GM19328 (cell line): ENCODE measurements around the gene DGCR2.
"Not testable (repeated sequence)": the region's sequence is repeated elsewhere in the genome, so short reads cannot be mapped to it uniquely, and the experiment has no call there.

Source experiments
- ATAC-seq: cut with Tn5 transposase; IDR thresholded peaks from one replicate; pipeline ENCODE4 v1.9.1; 2021; ENCODE audit warnings: mild to moderate bottlenecking, moderate library complexity; ENCODE audit not compliant: unreplicated experiment

The DGCR2 gene

DNA sequence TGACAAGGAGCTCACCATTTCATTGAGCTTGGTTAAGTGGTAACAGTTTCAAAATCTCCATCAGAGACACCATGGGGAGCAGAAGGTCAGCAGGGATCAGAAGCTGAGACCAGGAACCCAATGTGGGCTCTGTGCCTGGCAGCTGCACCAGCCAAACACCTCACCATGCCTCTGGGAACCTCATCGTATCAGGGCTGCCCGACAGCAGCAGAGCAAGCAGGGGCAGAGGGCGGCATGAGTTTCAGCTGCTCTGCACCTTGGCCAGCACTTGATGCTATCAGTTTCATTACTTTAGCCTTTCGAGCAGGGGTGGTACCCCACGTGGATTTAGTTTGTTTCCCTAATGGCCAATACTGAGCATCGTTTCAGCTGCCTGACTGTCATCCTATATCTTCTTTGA, 77.8 kb downstream of the DGCR2 start:
- ATAC-seq, result no peak

DNA sequence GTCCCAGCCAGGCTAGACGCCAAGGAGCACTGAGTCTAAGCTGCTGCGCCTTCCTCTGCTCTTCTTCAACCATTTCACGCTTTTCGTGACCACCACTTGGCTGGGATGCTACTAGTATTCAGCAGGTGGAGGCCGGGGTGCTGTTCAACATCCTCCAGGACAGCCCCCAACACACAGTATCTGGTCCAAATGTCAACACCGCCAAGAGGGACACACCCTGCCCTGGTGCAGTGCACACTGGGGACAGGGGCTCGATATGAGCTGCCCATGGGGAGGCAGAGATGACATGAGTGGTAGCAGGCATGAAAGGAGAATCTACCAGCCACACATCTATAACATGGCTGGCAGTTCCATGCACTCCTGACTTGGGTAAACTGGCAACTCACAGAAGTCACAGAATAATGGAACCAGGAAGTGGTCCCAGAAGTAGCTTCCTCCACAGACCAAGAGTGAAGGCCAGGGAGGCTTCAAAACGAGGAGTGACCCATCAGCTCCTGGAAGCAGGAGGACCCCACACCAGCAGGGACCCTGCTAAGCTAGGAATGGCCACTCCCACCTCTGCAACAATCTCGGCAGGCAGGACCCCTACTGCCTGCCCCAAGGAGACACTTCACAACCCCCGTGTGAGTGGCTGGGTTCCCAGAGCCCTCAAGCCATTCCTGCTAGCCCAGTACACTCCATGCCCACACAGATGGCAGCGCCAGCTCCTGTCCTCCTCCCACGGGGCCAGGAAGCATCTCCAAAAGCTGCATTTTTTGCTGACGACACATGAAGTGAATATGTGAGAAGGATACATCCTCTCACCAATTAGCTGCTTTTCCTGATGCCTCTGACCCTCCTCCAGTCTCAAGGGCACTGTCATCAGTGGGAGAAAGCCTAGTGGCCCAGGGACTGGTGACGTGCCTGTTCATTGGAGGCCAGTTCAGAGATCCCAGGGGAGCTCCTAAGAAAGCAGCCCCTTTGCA, 78.8 kb downstream of the DGCR2 start:
- ATAC-seq, result no peak

DNA sequence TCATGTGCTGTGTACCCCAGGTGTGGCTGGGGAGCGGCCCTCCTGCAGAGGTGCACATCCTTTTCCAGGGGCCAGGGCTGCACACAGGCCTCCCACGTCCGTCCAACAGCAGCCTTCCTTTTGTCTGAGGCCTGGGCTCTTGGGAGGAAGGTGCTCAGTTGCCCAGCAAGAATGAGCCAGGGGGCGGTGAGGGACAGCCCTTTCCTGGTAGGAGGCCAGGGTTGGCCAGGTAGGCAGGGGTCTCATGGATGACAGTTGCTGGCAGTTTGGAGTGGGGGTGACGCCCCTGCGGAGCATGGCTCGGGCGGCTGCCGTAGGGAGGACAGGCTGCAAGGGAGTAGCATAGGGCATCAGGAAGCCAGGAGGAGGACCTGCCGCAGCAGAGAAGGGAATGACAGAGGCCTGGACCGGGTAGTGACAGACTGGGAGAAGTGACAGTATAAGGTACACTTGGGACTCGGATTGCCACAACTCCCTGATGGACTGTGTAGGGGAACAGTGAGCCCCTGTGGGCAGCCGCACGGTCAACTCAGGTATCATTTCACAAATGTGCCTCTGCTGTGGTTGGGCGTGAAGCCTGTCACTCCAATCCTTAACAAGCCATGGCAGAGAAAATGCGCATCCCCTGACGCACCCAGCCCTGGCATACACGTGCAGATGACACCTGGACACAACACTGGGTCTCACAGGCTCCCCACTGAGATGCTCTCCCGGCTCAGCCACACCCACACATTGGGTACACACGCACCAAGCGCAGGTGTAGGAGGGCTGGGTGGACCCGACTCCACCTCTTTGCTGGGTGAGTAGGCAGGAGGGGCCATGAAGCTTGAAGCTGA, 79.7 kb downstream of the DGCR2 start:
- ATAC-seq, result no peak

DNA sequence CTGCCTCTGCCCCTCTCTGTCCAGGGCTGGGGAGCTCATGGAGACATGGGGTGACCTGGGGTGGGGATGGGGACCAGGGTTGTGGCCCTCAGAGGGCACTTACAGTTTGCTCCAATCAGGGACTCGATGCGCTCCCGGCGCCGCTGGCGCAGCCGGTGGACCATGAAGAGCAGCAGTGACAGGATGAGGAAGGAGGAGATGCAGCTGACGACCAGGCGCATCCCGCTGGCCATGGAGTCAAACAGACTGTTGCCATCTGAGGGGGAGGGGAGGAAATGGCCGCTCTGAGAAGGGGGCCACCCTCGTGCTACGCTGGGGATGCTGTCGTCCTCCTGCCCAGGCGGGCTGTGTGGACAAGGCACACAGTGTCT, 80.5 kb downstream of the DGCR2 start:
- ATAC-seq, result no peak

DNA sequence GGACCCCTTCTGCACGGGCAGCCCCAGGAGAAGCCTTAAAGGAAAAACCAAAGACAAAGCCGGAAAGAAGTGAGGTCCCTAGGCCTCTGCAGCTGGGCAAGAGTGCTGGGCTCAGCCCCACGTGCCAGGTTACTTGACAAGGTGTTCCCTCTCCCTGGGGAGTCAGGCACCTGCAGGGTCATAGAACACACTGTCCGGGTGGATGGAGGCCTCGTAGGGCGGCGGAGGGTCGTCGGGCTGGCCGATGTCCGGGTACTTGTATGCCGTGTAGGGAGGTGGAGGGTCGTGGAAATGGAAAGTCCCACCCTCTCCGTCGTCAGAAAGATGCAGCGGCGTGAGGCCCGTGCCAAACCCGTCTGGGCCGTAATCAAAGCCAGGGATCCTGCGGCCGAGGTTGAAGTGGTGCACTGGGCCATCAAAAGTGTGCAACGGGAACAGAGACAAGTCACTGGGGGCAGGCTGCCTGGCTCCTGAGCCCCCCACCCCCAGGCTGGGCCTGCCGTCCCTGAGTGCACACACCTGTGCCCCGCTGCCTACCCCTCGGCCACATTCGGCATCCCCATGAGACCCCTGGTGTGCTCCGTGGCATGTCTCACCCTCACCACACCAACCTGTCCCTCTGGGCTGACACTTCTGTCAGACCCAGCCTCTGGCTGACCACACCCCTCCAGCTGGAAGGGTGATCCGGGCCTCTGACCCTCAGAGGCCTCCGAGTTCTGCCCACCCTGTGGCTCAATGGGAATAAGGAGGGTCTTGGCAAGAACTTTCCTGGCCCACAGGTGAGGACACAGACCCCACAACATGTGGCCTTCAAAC, 81.1 kb downstream of the DGCR2 start:
- ATAC-seq, result no peak

DNA sequence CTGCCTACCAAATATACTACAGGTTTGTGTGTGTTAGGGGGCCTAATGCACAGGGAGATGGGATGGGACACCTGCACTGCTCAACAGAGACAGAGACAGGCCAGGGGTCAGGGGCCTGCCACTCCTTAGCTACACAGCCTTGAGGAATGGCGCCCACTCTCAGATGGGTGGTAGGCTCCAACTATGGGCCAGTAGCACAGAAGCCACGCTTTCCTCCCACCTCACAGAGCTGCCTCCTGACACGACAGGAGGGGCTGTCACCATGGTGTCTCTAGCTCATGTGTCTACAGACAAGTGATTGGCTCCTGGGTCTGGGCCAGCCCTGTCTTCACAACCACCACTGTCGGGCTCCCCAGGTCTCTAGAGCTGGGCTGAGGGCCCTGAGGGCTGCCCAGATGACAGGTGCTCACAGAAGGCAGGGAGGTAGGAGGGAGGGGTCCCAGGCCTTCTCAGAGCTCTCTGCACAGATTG, 81.8 kb downstream of the DGCR2 start:
- no peak for ATAC-seq

DNA sequence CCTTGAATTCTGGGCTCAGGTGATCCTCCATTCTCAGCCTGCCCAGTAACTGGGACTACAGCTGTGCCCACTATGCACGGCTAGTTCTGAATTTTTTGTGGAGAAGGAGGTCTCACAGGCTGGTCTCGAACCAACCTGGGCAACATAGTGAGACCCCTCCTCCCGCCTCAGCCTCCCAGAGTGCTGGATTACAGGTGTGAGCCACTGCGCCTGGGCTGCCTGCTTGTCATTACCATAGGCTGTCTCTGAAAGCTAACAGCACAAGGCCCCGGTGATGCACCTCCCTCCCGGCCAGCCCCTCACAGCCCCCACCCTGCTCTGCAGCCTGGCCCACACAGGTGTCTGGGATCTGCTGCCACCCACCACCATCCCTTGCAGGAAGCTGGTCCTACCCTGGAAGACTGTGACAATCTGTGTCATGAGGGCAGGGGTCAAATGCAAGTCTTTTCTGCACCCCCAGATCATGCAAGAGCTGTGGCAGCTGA, 82.4 kb downstream of the DGCR2 start:
- no peak for ATAC-seq

DNA sequence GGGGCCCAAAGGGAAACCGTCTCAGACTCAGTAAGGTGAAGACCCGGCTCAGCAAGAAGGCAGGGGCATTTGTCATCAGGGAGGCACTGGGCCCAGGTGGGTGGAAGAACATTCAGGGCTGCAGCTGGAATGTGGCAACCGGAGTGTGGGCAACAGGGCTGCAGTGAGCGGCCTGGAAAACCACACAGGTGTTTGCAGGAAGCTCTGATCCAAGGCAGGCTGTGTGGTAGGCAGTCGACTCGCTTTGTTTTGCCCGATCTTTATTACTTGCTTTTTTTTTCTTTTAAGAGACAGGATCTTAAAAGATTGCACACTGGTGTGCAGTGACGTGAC, 82.8 kb downstream of the DGCR2 start:
- ATAC-seq, result no peak

DNA sequence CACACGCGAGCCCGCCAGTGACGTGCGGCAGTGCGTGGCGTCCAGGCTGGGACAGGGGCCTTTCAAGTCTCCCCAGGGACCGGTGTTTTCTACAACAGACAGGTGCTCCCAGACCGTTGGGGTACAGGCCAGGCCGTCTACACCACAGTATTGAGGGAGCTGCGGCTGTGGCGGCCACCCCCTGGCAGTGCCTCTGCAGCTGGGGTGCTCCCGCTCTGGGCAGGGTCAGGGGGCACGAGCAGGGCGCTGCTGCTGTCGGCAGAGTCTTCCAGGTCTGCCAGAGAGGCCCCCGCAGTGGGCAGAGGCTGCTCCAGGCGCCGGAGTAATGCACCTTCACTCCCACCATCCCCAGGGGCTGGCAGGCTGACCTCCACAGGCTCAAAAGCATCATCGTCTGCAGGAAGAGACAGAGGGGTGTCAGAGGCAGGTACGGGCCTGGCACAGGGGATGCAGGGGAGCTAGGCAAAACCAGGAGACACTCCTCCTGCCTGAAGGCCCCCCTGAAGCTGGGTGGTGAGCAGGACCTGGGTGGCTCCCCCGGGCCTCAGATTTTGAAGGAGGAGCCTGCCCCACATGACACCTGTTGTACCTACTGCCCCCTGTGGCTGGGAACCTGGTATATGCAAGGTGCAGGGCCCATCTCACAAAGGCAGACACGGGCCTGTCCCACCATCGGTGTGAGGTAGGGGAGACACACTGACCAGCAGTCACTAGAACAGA, 83.3 kb downstream of the DGCR2 start:
- no peak for ATAC-seq

DNA sequence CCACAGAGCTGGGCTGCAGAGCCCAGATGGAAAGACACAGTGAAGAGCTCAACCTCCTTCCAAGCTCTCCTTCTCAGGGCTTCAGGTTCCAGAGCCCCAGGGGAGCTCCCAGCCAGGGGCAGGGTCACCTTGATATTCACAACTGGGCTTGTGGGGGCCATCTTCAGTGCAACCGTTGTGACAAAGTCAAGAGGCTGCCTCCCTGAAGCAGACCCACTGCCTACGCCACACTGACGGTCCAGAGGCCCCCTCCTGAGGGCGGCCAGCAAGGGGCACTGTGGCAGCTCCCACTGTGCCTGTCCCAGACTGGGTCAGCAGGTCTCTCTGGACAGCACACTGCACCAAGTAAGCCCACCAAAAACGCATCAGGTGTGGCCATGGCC, 84.1 kb downstream of the DGCR2 start:
- ATAC-seq, result no peak

DNA sequence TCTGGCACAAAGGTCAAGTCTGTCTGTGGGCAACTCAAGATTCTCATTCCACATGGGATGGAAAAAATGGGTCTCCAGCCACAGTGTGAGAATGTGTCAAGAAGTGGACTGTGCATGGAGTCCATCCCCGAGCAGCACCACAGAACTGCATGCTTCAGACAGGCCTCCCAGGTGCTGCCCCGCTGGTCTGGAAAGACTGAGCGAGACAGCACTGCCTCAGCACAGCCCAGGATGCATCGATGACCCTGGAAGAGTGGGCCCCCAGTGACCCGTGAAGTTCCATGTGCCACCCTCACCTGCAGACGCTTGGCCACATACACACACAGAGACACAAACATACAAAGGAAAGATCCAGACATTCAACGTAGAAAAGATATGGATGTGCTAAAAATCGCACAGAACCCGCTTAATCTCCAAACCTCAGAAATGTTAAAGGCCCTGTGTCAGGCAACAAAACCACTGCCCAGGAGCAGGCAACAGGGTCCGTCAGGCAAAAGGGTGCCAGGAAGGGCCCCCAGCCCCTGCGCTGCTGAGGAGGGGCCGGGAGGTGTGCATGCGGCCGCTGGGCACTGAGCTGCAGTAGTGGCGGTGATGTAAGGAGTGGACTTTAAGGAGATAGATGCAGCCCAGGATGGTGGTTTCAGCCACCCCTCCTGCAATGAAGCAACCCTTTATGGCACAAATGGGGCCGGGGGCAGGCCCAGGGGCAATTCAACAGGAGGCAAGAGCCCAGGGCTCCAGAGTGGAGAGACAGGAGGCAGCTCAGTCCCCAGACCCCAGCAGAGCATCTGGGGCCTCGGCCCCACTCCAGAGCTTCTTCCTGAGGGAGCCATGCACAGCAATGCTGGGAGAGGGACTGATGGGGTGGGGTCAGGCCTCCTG, 84.7 kb downstream of the DGCR2 start:
- ATAC-seq, result no peak

DNA sequence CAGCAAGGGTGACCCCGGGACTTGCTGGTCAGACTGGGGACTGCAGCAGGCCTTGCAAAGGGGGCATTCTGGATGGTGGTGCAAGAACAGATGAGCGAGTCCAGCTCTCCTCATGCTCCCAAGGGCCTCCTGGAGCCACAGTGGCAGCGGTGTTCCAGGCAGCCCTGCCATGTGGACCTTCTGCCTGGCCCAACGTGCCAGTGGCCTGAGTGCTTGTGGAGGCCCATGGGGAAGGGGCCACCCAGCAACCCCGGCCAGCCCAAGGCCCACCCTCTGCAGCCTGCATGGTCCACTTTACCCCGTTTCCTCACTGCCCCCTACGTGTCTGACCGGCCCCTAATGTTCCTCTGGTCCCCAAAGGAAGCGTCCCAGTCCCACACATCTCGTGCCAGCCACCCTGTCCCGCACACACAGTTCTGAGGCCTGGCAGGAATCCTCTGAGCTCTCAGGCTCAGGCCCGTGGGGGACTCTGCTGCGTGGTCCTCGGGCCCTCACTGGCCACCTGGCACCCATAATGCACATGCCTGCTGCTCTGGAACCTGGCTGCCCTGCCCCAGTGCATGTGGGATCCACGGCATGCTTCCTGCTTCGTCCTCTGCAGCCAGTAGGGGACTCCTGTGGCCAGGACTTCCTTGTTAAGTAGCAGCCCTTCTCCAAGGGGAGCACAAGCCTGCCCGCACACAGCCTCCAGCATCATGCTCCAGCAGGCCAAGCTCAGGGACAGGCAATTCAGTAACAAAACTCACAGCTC, 85.5 kb downstream of the DGCR2 start:
- ATAC-seq, result no peak

DNA sequence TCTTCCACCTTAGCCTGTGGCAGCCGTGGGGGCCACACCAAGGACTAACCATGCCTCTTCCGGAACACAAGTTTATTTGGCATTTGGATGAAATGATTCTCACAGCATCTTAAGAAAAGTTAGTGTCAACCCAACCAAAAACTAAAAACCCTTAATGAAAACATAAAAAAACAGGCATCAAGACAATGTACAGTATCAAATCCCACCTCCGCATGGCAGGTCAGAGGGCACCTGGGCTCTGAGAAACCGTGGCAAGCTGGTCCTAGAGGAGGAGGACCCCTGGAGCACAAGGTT, 86.0 kb downstream of the DGCR2 start:
- ATAC-seq, result no peak

DNA sequence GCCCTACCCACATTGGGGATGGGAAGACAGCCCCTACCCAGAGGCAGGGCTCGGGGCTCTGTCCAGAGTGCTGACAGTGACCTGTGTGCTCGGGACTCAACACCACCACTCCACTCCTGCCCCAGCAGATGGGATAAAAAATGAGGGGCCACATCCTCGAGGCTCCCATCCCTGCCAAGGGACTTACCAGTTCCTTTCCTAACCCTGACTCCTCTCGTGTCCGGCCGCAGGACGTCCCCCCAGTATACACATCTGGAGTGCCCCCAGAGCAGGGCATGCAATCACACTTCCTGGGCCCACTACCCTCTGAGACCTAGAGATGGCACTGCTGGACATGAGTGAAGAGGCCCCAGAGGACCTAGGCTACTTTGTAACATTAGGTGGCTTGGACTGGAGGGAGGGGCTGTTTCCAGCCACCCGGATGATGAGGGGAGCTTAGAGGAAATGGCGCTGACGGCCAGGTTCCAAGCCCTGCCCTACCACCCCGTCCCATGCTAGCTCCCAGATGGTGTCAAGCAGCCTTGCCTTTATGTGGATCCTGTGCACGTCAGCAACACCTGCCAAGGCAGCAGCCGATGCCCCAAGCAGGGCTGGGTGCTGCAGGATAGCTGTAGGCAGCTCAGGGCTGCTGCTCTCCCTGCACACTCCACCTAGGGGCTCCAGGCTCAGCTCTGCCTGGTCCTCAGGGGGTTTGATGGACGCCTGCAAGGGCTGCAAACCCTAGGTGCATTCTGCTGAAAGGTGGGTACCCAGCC, 86.6 kb downstream of the DGCR2 start:
- no peak for ATAC-seq

DNA sequence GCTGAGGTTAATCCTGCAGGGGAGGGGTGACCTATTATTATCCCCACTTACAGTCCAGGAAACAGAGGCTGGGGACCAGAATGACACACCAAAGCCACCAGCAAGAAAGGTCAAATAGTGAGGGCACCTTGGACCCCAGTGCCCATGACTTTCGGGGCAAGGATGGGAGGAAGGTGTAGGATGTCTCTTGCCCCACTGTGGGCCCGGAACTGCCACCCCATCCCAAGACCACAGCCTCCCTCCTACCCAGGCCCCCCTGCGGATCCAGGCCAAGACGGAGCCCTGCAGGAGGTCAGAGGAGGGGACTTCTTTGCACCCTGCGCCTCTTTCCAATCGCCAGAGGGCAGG, 87.1 kb downstream of the DGCR2 start:
- ATAC-seq, result not testable (repeated sequence)

DNA sequence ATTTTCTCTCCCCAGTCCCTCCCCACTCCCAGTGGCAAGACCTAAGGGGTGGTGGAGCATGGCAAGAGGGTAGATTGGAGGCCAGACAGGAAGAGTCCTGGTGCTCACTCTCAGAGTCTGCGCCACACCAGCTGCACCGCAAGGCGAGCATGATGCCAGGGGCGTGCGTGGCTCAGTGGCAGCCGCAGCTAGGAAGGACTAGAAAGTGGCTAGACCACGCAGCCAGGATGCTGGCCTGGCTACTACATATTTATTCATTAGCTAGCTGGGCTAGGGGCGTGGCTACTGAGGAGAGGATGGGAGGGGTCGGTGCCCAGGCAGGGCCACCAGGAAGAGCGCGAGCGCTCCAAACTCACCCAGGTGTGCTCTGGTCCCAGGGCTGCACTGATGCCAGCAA, 87.5 kb downstream of the DGCR2 start:
- not testable (repeated sequence) for ATAC-seq

DNA sequence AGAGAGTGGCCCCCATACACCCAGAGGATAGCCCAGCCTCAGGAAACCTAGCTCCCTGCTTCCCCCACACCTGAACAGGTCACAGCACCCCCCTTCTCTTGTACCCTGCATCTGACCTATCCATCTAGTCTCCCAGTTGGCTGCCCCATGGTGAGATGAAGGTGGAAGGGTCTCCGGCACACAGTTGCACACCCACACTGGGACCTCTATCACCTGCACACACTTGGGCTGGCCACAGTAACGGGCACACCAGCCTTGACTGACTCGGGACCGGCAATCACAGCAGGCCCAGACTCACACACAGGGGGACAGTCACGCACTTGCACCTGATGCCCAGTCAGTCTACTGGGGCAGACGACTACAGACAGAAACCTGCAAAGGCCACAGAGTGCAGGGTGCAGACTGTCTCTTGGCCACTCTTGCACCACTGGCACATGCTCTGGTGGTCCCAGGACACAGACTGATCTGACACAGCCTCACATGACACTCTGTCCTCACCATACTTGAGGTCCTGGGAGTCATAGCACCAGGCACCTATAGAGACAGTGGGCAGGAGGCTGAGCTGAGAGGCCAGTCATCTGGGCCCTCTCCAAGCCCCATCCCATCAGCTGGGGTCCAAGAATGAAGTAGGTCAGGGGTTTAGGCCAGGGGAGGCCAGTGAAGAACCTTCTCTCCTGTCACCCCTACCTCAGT, 88.0 kb downstream of the DGCR2 start:
- ATAC-seq, result not testable (repeated sequence)

DNA sequence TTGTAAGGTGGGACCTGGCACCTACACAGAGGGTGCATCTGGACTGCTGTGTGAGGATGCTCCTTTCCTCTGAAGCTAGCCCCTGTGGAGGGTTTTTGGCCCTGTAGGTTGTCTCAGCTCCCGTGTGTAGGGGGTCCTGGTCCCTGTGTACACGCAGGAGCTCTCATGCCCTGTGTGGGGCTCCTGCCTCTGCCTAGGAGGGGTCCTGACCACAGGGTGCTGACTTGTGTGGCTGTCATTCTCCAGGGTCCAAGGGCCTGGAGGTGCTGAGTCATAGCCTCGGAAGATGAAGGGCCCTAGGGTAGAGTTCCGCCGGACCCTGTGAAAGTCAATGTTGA, 88.7 kb downstream of the DGCR2 start:
- ATAC-seq, result not testable (repeated sequence)
